Stomach smooth muscle (tissue), 2 donors: ENCODE measurements around the gene FOXB1.

Experiments
- H3K27ac ChIP-seq: one replicate; pipeline ENCODE4 v1.7.0; 2013; ENCODE audit warnings: mild to moderate bottlenecking, low read length, inconsistent platforms
- H3K27me3 ChIP-seq, 2 donors: one replicate each; pipeline ENCODE4 v1.7.0; 2013; ENCODE audit warnings: low read length in 2 of 2; ENCODE audit not compliant: insufficient read depth in 2 of 2, control insufficient read depth in 1 of 2
- H3K36me3 ChIP-seq, 2 donors: one replicate each; pipeline ENCODE4 v1.7.0; 2013; ENCODE audit warnings: low read length in 2 of 2; ENCODE audit not compliant: control insufficient read depth in 2 of 2, insufficient read depth in 2 of 2
- H3K4me1 ChIP-seq: one replicate; pipeline ENCODE4 v1.7.0; 2013; ENCODE audit warnings: low read length; ENCODE audit not compliant: control insufficient read depth, insufficient read depth
- H3K4me3 ChIP-seq, 2 donors: one replicate each; pipeline ENCODE4 v1.7.0; 2013; ENCODE audit warnings: low read length in 2 of 2
- H3K9ac ChIP-seq, 2 donors: one replicate each; pipeline ENCODE4 v1.7.0; 2013; ENCODE audit warnings: low read length in 2 of 2, mild to moderate bottlenecking in 1 of 2
- H3K9me3 ChIP-seq, 2 donors: one replicate each; pipeline ENCODE4 v1.7.0; 2013; ENCODE audit warnings: low read length in 2 of 2; ENCODE audit not compliant: control insufficient read depth in 2 of 2
- donor health status: healthy.
- donor health status: Pancreatic carcinoma.

Gene FOXB1

DNA sequence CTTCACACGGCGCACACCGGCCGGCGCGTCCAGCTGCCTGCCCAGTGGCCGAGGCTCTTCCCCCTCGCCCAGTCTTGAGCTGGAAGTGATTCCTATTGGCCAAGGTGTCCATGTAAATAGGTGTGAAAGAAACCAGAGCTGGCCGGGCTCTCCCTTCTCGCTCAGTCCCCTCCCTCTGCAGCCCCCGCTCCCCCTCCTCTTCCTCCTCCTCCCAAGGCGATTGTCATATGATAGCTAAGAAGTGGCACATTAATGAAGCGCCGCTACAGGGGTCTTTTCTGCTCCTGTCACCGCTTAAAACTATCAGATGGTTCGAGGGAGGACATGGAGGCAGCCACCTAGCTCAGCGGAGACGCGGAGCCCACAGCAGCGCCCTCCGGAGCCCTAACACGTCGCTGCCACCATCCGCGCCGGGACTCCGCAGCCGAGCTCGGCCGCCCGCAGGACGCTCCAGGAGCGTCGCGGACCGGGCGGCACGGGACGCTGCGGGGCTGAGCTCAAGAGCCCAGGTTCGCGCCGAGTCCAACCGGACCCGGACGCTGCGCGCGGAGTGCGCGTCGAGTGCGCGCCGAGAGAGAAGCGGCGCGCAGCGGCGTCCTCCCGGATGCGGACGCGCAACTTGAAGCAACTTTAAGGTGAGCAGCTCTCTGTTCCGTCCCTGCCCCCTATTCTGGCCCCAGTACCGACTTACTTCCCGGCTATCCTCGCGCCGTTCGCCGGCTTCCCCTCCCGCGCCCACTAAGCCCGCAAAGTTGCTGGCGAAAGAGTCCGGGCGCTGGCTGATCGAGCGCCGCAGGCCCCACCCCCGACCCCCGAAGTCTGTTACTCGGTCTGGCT, at the start of gene FOXB1:
Gene FOXB1, plus strand, starts transcription at position 303 of the 837 bp plus-strand sequence. CDS start 653 bp downstream, outside the sequence.
- Histone ChIP-seq H3K4me3 (peak within 1 kb of the TSS; percentile 15 to 72), H3K36me3 (no peaks in the 10 kb centered on the region), H3K27me3 (peaks cover 78 to 95% of the 10 kb centered on the region in 2 donors), H3K9me3 (no peaks in the 10 kb centered on the region), H3K9ac (no peak within 1 kb of the TSS), H3K27ac (no peak within 1 kb of the TSS), H3K4me1 (peaks cover 29% of the 10 kb centered on the region)

- Histone ChIP-seq H3K27ac (no peak overlapping the region), H3K4me3 (no peak overlapping the region), H3K4me1 (no peaks in the 10 kb centered on the region), H3K27me3 (no peaks in the 10 kb centered on the region), H3K36me3 (no peaks in the 10 kb centered on the region), H3K9ac (no peak overlapping the region), H3K9me3 (peaks cover 9 to 14% of the 10 kb centered on the region in 2 donors)
These were observed 45.8 kb upstream of the FOXB1 start for GRCh38 chr15:59958288-59958687.

GRCh38 chr15:59960318-59960717, 43.8 kb upstream of the FOXB1 start:
- H3K9ac ChIP-seq = no peak overlapping the region
- H3K4me3 ChIP-seq = no peak overlapping the region
- H3K27ac ChIP-seq = no peak overlapping the region
- peaks cover 12 to 14% of the 10 kb centered on the region in 2 donors for H3K9me3 ChIP-seq
- H3K36me3 ChIP-seq = no peaks in the 10 kb centered on the region
- H3K27me3 ChIP-seq = no peaks in the 10 kb centered on the region
- H3K4me1 ChIP-seq = no peaks in the 10 kb centered on the region

DNA sequence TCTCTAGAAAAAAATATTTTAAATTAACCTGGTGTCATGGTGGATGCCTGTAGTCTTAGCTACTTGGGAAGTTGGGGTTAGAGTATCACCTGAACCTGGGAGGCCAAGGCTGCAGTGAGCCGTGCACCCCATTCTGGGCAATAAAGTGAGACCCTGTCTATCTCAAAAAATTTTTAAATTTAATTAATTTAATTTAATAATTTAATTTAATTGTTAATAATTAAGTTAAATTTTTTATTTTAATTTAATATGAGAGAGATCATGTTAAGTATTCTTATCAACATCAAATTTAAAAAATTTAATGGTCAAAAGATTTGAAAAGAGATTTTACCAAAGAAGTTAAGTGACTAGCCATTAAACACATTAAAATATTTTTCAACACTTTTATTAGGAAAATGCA, 40.8 kb upstream of the FOXB1 start:
- Histone ChIP-seq H3K4me3 (no peak overlapping the region), H3K4me1 (no peaks in the 10 kb centered on the region), H3K36me3 (no peaks in the 10 kb centered on the region), H3K9me3 (peaks cover 12 to 14% of the 10 kb centered on the region in 2 donors), H3K27ac (no peak overlapping the region), H3K27me3 (no peaks in the 10 kb centered on the region), H3K9ac (no peak overlapping the region)

DNA sequence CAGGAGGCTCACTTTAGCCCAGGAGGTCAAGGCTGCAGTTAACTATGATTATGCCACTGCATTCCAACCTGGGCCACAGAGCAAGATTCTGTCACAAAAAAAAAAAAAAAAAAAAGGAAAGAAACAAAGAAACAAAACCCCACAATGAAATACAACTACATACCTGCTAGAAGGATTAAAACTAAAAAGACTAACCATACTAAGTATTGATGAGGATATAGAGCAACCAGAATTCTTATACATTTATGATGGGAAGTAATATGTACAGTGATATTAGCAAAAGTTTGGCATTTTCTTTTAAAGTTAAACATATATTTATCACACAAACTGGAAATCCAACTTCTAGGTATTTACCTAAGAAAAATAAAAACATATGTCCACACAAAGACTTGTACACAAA, 40.2 kb upstream of the FOXB1 start:
- no peak overlapping the region for H3K27ac ChIP-seq
- H3K4me1 ChIP-seq = no peaks in the 10 kb centered on the region
- no peak overlapping the region for H3K4me3 ChIP-seq
- no peaks in the 10 kb centered on the region for H3K36me3 ChIP-seq
- peaks cover 12 to 16% of the 10 kb centered on the region in 2 donors for H3K9me3 ChIP-seq
- H3K9ac ChIP-seq = no peak overlapping the region
- no peaks in the 10 kb centered on the region for H3K27me3 ChIP-seq

- Histone ChIP-seq H3K4me1 (no peaks in the 10 kb centered on the region), H3K4me3 (no peak overlapping the region), H3K36me3 (no peaks in the 10 kb centered on the region), H3K9me3 (peaks cover 6 to 12% of the 10 kb centered on the region in 2 donors), H3K9ac (no peak overlapping the region), H3K27me3 (no peaks in the 10 kb centered on the region), H3K27ac (no peak overlapping the region)
These were observed 38.4 kb upstream of the FOXB1 start for GRCh38 chr15:59965741-59966140.

GRCh38 chr15:59966262-59966661, 37.8 kb upstream of the FOXB1 start:
- H3K9ac ChIP-seq = no peak overlapping the region
- H3K27ac ChIP-seq = no peak overlapping the region
- no peaks in the 10 kb centered on the region for H3K27me3 ChIP-seq
- H3K4me1 ChIP-seq = no peaks in the 10 kb centered on the region
- no peaks in the 10 kb centered on the region for H3K36me3 ChIP-seq
- H3K4me3 ChIP-seq = no peak overlapping the region
- H3K9me3 ChIP-seq = peaks cover 3 to 12% of the 10 kb centered on the region in 2 donors

GRCh38 chr15:59968314-59968713, 35.8 kb upstream of the FOXB1 start:
- Histone ChIP-seq H3K9ac (no peak overlapping the region), H3K9me3 (peaks cover 3 to 8% of the 10 kb centered on the region in 2 donors), H3K27ac (no peak overlapping the region), H3K4me3 (no peak overlapping the region), H3K27me3 (no peaks in the 10 kb centered on the region), H3K36me3 (no peaks in the 10 kb centered on the region), H3K4me1 (no peaks in the 10 kb centered on the region)

- Histone ChIP-seq H3K4me3 (no peak overlapping the region), H3K27me3 (no peaks in the 10 kb centered on the region), H3K9ac (no peak overlapping the region), H3K4me1 (no peaks in the 10 kb centered on the region), H3K36me3 (no peaks in the 10 kb centered on the region), H3K27ac (no peak overlapping the region), H3K9me3 (peaks cover 0 to 3% of the 10 kb centered on the region in 2 donors)
These were observed 31.9 kb upstream of the FOXB1 start for GRCh38 chr15:59972241-59972640.

DNA sequence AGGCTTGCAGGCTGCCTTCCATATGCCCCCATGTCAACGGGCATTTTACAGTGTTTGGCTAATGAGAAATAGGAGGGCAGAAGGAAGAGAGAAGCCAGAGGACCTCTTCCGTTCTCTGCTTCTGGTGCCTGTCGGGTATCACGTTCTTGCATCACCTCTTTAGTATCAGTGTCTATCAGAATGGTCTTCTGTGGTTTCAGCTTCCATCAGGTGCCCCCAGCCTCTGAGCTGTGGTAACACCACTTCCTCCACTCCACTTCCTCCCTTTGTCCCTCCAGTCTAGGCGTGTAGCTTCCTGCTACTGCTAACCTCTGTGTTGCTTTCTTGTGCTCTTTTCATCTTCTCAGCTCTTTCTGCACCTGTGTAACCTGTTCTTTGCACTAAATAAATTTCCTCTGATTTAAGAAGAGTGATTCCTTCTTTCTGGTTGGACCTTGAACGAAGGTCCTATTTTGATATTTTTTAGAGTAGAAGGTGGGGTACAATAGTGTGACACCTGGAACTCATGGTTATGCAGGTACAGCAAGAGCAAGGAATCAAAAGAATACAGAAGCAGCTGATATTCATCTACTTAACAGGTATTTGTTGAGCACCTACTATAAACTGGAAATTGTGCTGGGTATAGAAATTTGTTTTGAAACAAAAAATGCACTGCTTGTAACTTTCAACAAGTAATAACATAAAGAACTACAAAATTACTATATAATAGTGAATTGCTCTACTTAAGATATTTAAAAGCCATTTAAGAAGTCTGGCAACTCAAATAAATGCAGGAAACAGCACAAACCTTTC, 27.4 kb upstream of the FOXB1 start:
- Histone ChIP-seq H3K9ac (no peak overlapping the region), H3K27ac (no peak overlapping the region), H3K4me3 (no peak overlapping the region), H3K4me1 (no peaks in the 10 kb centered on the region), H3K36me3 (no peaks in the 10 kb centered on the region), H3K9me3 (no peaks in the 10 kb centered on the region), H3K27me3 (no peaks in the 10 kb centered on the region)
